ENCODE data around the gene CD2.
A peak's percentile ranks its signal among the peaks of the same experiment; 100 is the strongest.

The CD2 gene

DNA sequence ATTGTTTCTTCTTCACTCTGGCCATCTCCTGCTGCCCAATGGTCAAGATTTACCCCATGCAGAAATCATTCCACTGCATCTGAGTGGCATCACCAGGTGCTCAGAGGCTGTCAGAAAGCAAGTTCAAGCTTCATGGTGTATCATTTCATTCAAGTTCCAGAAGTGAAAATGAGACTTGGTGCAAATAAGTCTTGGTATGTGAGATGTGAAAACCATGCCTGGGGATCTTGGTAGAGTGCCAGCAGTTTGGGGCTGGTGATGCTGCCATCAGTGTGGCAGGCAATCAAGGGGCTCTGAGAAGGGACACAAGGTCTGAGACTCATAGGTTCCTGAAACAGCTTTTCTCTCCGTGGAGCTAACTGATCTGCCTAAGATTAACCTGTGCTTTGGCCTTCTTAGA, 52.0 kb downstream of the CD2 start:
- peak overlapping the region; percentile 50; the same call in 1 of the 2 replicates for H3K9ac ChIP-seq (ENCODE audit: low read length)
- H3K4me1 ChIP-seq (ENCODE audit: low read length) = peaks cover 54% of the 10 kb centered on the region
- H4K20me1 ChIP-seq (ENCODE audit: insufficient read depth, low read length) = no peaks in the 10 kb centered on the region
- H2AFZ ChIP-seq (ENCODE audit: low read depth, low read length) = 0 out of 2 replicates have a peak overlapping the region, but pooled peaks have one; percentile 14
- peak overlapping the region; percentile 72 for H3K27ac ChIP-seq (ENCODE audit: low read length)
- no peaks in the 10 kb centered on the region for H3K36me3 ChIP-seq (replicated peaks; ENCODE audit: low read depth, low read length)
- no peaks in the 10 kb centered on the region for H3K9me3 ChIP-seq (ENCODE audit: insufficient read depth, low read length)
- TF ChIP-seq EZH2phosphoT487 (IDR thresholded peaks at IDR 0.05; ENCODE audit: low read depth) = no peak
- TF ChIP-seq, protein P1, sequence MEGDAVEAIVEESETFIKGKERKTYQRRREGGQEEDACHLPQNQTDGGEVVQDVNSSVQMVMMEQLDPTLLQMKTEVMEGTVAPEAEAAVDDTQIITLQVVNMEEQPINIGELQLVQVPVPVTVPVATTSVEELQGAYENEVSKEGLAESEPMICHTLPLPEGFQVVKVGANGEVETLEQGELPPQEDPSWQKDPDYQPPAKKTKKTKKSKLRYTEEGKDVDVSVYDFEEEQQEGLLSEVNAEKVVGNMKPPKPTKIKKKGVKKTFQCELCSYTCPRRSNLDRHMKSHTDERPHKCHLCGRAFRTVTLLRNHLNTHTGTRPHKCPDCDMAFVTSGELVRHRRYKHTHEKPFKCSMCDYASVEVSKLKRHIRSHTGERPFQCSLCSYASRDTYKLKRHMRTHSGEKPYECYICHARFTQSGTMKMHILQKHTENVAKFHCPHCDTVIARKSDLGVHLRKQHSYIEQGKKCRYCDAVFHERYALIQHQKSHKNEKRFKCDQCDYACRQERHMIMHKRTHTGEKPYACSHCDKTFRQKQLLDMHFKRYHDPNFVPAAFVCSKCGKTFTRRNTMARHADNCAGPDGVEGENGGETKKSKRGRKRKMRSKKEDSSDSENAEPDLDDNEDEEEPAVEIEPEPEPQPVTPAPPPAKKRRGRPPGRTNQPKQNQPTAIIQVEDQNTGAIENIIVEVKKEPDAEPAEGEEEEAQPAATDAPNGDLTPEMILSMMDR (IDR thresholded peaks at IDR 0.05; ENCODE audit: low read depth, low read length) = no peak
- H3K79me2 ChIP-seq (ENCODE audit: low read length) = no peaks in the 10 kb centered on the region
- peak overlapping the region; percentile 46 for H3K4me2 ChIP-seq (ENCODE audit: low read length)
- no peaks in the 10 kb centered on the region for H3K27me3 ChIP-seq (ENCODE audit: low read depth, low read length)
- H3K4me3 ChIP-seq (ENCODE audit: low read length) = peak overlapping the region; percentile 8; the same call in 1 of the 2 replicates

GRCh38 chr1:116806671-116807070, 52.4 kb downstream of the CD2 start:
- TF ChIP-seq EZH2phosphoT487 (IDR thresholded peaks at IDR 0.05; ENCODE audit: low read depth) = no peak
- TF ChIP-seq, protein P1 (IDR thresholded peaks at IDR 0.05; ENCODE audit: low read depth, low read length) = no peak
- H3K4me1 ChIP-seq (ENCODE audit: low read length) = peaks cover 54% of the 10 kb centered on the region
- 0 out of 2 replicates have a peak overlapping the region, but pooled peaks have one; percentile 14 for H2AFZ ChIP-seq (ENCODE audit: low read depth, low read length)
- H3K9me3 ChIP-seq (ENCODE audit: insufficient read depth, low read length) = no peaks in the 10 kb centered on the region
- H4K20me1 ChIP-seq (ENCODE audit: insufficient read depth, low read length) = no peaks in the 10 kb centered on the region
- no peaks in the 10 kb centered on the region for H3K27me3 ChIP-seq (ENCODE audit: low read depth, low read length)
- H3K4me2 ChIP-seq (ENCODE audit: low read length) = peak overlapping the region; percentile 46
- no peaks in the 10 kb centered on the region for H3K36me3 ChIP-seq (replicated peaks; ENCODE audit: low read depth, low read length)
- H3K79me2 ChIP-seq (ENCODE audit: low read length) = no peaks in the 10 kb centered on the region
- H3K9ac ChIP-seq (ENCODE audit: low read length) = peak overlapping the region; percentile 50; the same call in 1 of the 2 replicates
- peak overlapping the region; percentile 72 for H3K27ac ChIP-seq (ENCODE audit: low read length)
- peak overlapping the region; percentile 8; the same call in 1 of the 2 replicates for H3K4me3 ChIP-seq (ENCODE audit: low read length)

GRCh38 chr1:116807394-116808199, 53.4 kb downstream of the CD2 start:
- Histone ChIP-seq H3K36me3 (replicated peaks; ENCODE audit: low read depth, low read length) (peaks cover under 1% of the 10 kb centered on the region), H3K4me3 (ENCODE audit: low read length) (peak overlapping the region; percentile 50), H4K20me1 (ENCODE audit: insufficient read depth, low read length) (no peaks in the 10 kb centered on the region), H3K27ac (ENCODE audit: low read length) (peak overlapping the region; percentile 66), H2AFZ (ENCODE audit: low read depth, low read length) (0 out of 2 replicates have a peak overlapping the region, but pooled peaks have one; percentile 24), H3K79me2 (ENCODE audit: low read length) (no peaks in the 10 kb centered on the region), H3K4me2 (ENCODE audit: low read length) (peak overlapping the region; percentile 60), H3K9ac (ENCODE audit: low read length) (peak overlapping the region; percentile 26; the same call in 1 of the 2 replicates), H3K27me3 (ENCODE audit: low read depth, low read length) (no peaks in the 10 kb centered on the region), H3K4me1 (ENCODE audit: low read length) (peaks cover 54% of the 10 kb centered on the region), H3K9me3 (ENCODE audit: insufficient read depth, low read length) (no peaks in the 10 kb centered on the region)
- no peak for TF ChIP-seq EZH2phosphoT487 (IDR thresholded peaks at IDR 0.05; ENCODE audit: low read depth)
- TF ChIP-seq, protein P1 (IDR thresholded peaks at IDR 0.05; ENCODE audit: low read depth, low read length) = no peak

GRCh38 chr1:116808200-116808847, 54.1 kb downstream of the CD2 start:
- Histone ChIP-seq H3K27ac (ENCODE audit: low read length) (peak overlapping the region; percentile 66), H3K4me1 (ENCODE audit: low read length) (peaks cover 54% of the 10 kb centered on the region), H3K27me3 (ENCODE audit: low read depth, low read length) (no peaks in the 10 kb centered on the region), H3K4me2 (ENCODE audit: low read length) (peak overlapping the region; percentile 60), H3K36me3 (replicated peaks; ENCODE audit: low read depth, low read length) (peaks cover 3% of the 10 kb centered on the region), H3K9me3 (ENCODE audit: insufficient read depth, low read length) (no peaks in the 10 kb centered on the region), H4K20me1 (ENCODE audit: insufficient read depth, low read length) (no peaks in the 10 kb centered on the region), H3K79me2 (ENCODE audit: low read length) (no peaks in the 10 kb centered on the region), H3K4me3 (ENCODE audit: low read length) (peak overlapping the region; percentile 50), H2AFZ (ENCODE audit: low read depth, low read length) (peak overlapping the region; percentile 29; the same call in 1 of the 2 replicates), H3K9ac (ENCODE audit: low read length) (peak overlapping the region; percentile 46)
- no peak for TF ChIP-seq EZH2phosphoT487 (IDR thresholded peaks at IDR 0.05; ENCODE audit: low read depth)
- TF ChIP-seq, protein P1 (IDR thresholded peaks at IDR 0.05; ENCODE audit: low read depth, low read length) = no peak
